GM12878 (cell line): Measurements from ENCODE around the gene ZNF618. TPM values are rescaled to one million over a fixed set of nuclear protein-coding genes. Genes with fewer than 3 reads are reported as not detected.

Experiments used
- ATAC-seq: fragments of 200-7000 bp; cut with Tn5 transposase; 3 replicates; pipeline ENCODE4 v1.9.1; 2020; ENCODE audit warnings: mild to moderate bottlenecking, moderate library complexity
- BruUV-seq: library from RNA; stranded (reverse); fragments of 400-500 nt; replicated peaks from 2 replicates; lab custom pipeline; 2021; lab: Mats Ljungman, UMichigan
- CTCF ChIA-PET: fragments of 300-600 bp; sonication (Branson Sonifier 250); formaldehyde crosslinking; extraction: SDS; loops from one replicate; lab custom pipeline; 2021; ENCODE audit warnings: inconsistent platforms; lab: Yijun Ruan, JAX
- POLR2A ChIA-PET: fragments of 350-600 bp; formaldehyde crosslinking; extraction: SDS; loops from one replicate; lab custom pipeline; 2021; ENCODE audit warnings: inconsistent platforms; lab: Charles Lee
- RAD21 ChIA-PET: fragments of 300-600 bp; sonication (Branson Sonifier 250); formaldehyde crosslinking; loops from one replicate; lab custom pipeline; 2023; ENCODE audit warnings: antibody characterized with exemption; ENCODE audit not compliant: unreplicated experiment; lab: Charles Lee
- SMC1A ChIA-PET: fragments of 300-600 bp; sonication (Branson Sonifier 250); formaldehyde crosslinking; loops from one replicate; lab custom pipeline; 2023; ENCODE audit not compliant: unreplicated experiment, uncharacterized antibody; lab: Charles Lee
- DNase-seq: peaks from one replicate; pipeline ENCODE4 v3.0.0-alpha.2; 2011; ENCODE audit warnings: low read depth, low spot score
- FAIRE-seq: peaks from 3 replicates; lab custom pipeline; 2011; peaks lifted over from hg19 to GRCh38; lab: Jason Lieb, UNC
- H2AFZ ChIP-seq: 2 replicates; pipeline ENCODE4 v1.6.0; 2011; ENCODE audit warnings: low read depth, low read length, control low read depth; ENCODE audit not compliant: control insufficient read depth
- H3K27ac ChIP-seq: 2 replicates; pipeline ENCODE4 v1.5.1; 2011; ENCODE audit warnings: control low read depth; ENCODE audit not compliant: control insufficient read depth, insufficient read depth
- H3K27me3 ChIP-seq, 2 experiments: replicated peaks in 1 of 2; 2 replicates each; pipeline versions ENCODE4 v1.6.0 to v1.6.1; 2011; ENCODE audit warnings: low read length in 1 of 2; ENCODE audit not compliant: control insufficient read depth in 2 of 2, insufficient read depth in 2 of 2
- H3K36me3 ChIP-seq, 2 experiments: 2 replicates each; pipeline ENCODE4 v1.5.1; 2011; ENCODE audit warnings: low read length in 1 of 2; ENCODE audit not compliant: control insufficient read depth in 2 of 2, insufficient read depth in 2 of 2
- H3K4me1 ChIP-seq: 2 replicates; pipeline ENCODE4 v1.6.1; 2011; ENCODE audit warnings: mild to moderate bottlenecking, low read length, moderate library complexity, mixed read lengths; ENCODE audit not compliant: control insufficient read depth, insufficient read depth
- H3K4me2 ChIP-seq: 2 replicates; pipeline ENCODE4 v1.6.0; 2011; ENCODE audit warnings: control low read depth; ENCODE audit not compliant: control insufficient read depth, insufficient read depth
- H3K4me3 ChIP-seq: fragments of 200-600 bp; sonication (generic); 2 replicates; pipeline ENCODE4 v1.5.1; 2016
- H3K79me2 ChIP-seq: 2 replicates; pipeline ENCODE4 v1.6.0; 2011; ENCODE audit warnings: low read length; ENCODE audit not compliant: control insufficient read depth, insufficient read depth
- H3K9ac ChIP-seq: 2 replicates; pipeline ENCODE4 v1.8.0; 2011; ENCODE audit warnings: low read length, control low read depth, mixed read lengths; ENCODE audit not compliant: control insufficient read depth, insufficient read depth
- H3K9me3 ChIP-seq: replicated peaks from 3 replicates; pipeline ENCODE4 v1.5.1; 2011; ENCODE audit warnings: mild to moderate bottlenecking, low read length; ENCODE audit not compliant: control insufficient read depth, insufficient read depth
- H4K20me1 ChIP-seq: 2 replicates; pipeline ENCODE4 v1.6.0; 2011; ENCODE audit not compliant: control insufficient read depth, insufficient read depth
- EED ChIP-seq: sonication (generic); IDR thresholded peaks from 2 replicates; pipeline ENCODE4 v1.6.1; 2016; ENCODE audit warnings: antibody characterized with exemption, low read depth
- KDM1A ChIP-seq: fragments of 200-600 bp; sonication (generic); IDR thresholded peaks from 2 replicates; pipeline ENCODE4 v1.6.1; 2016; ENCODE audit warnings: borderline replicate concordance
- MYC ChIP-seq: IDR thresholded peaks from 2 replicates; pipeline ENCODE4 v1.6.1; 2011; ENCODE audit warnings: mild to moderate bottlenecking, low read length, moderate library complexity, inconsistent platforms; ENCODE audit not compliant: insufficient read depth, insufficient replicate concordance, insufficient read length, severe bottlenecking
- NFXL1 ChIP-seq: fragments of 450-650 bp; IDR thresholded peaks from 2 replicates; pipeline ENCODE4 v1.6.1; 2017; ENCODE audit warnings: antibody characterized with exemption, mild to moderate bottlenecking, borderline replicate concordance
- NR2C1 ChIP-seq: fragments of 450-650 bp; IDR thresholded peaks from 2 replicates; pipeline ENCODE4 v1.6.1; 2017; ENCODE audit warnings: antibody characterized with exemption, mild to moderate bottlenecking, moderate library complexity
- YY1 ChIP-seq: IDR thresholded peaks from 2 replicates; pipeline ENCODE4 v1.6.1; 2011; ENCODE audit warnings: low read depth, mild to moderate bottlenecking, low read length
- ZNF274 ChIP-seq: IDR thresholded peaks from one replicate; pipeline ENCODE4 v1.8.0; 2011; ENCODE audit not compliant: insufficient read length, insufficient read depth
- WGBS: methylation state at CpG from one replicate; pipeline ENCODE4 v1.1.6; 2016; ENCODE audit warnings: low lambda C conversion rate; ENCODE audit not compliant: insufficient replicate concordance, insufficient coverage; ENCODE audit errors: missing lambda C conversion rate; 5-methylcytosine and 5-hydroxymethylcytosine counted together
- in situ Hi-C: fragments of 300-500 bp; cut with MboI; formaldehyde crosslinking; loops from 9 replicates; pipeline ENCODE4 v1.14.3; 2018; ENCODE audit warnings: mixed read lengths
- intact Hi-C: fragments of 100-400 bp; cut with micrococcal nuclease; formaldehyde crosslinking; loops from one replicate; pipeline ENCODE4 v1.14.2; 2022; ENCODE audit not compliant: unreplicated experiment
- polyA plus RNA-seq, 11 experiments: library from polyadenylated mRNA; depleted of rRNA in 4 of 11; unstranded in 6 of 11; stranded (reverse) in 5 of 11; fragments of >200 nt; fragmentation: Nextera tagmentation in 4 of 11; fragmentation: Illumina TruSeq in 1 of 11; extraction: Ambion mirVana in 4 of 11; extraction: Trizol in 1 of 11; gene quantifications; 1 replicate in 1 of 11; 2 replicates in 10 of 11; pipeline versions ENCODE4 v1.2.1 to v1.2.3, GENCODE V29; 2011 to 2016; ENCODE audit warnings: inconsistent platforms in 2 of 11, missing spikeins in 2 of 11, low read depth in 1 of 11
- total RNA-seq, 4 experiments: library from RNA; depleted of rRNA in 3 of 4; stranded (reverse); fragments of >200 nt in 3 of 4; fragmentation: Illumina TruSeq in 1 of 4; extraction: Trizol in 1 of 4; gene quantifications; 2 replicates each; pipeline versions ENCODE4 v1.2.1 to v1.2.3, GENCODE V29; 2013 to 2021

The ZNF618 gene
- total and polyA plus RNA-seq, 10 of the 15 experiments (the other 5 are each of a cell fraction or from before 2014, with no cell fraction given) = 0.01 to 0.24 (median 0.06) TPM; not detected in 2

GRCh38 chr9:113941526-113941925 lies 65.4 kb downstream of the ZNF618 start (continued):
- TF ChIP-seq NFXL1 (no peak), MYC (no peak), KDM1A (no peak)
- TF ChIP-seq, all 136 proteins: peak for 0

GRCh38 chr9:113943112-113944009 lies 67.3 kb downstream of the ZNF618 start:
- no peak for DNase-seq
- ChIA-PET CTCF (no interaction called here), SMC1A (no interaction called here), POLR2A (no interaction called here), RAD21 (no interaction called here)
- no peaks in the 10 kb centered on the region for H3K36me3 ChIP-seq
- H3K27ac ChIP-seq = no peak overlapping the region
- intact Hi-C loops = no loop called here
- no peak overlapping the region for H3K9ac ChIP-seq
- no peak overlapping the region for H2AFZ ChIP-seq
- no peaks in the 10 kb centered on the region for H3K27me3 ChIP-seq
- 21% methylated on average over 13 of the region's 13 CpGs for WGBS
- FAIRE-seq = no peak
- no TSS peak for BruUV-seq
- H4K20me1 ChIP-seq = no peaks in the 10 kb centered on the region
- no peaks in the 10 kb centered on the region for H3K4me1 ChIP-seq
- H3K79me2 ChIP-seq = no peaks in the 10 kb centered on the region
- no peak overlapping the region for H3K4me2 ChIP-seq
- in situ Hi-C loops = loop anchor here (10.0 kb wide), 1 partner anchor 61 kb away; no protein-coding TSS in a partner anchor
- no peaks in the 10 kb centered on the region for H3K9me3 ChIP-seq
- TF ChIP-seq YY1 (no peak), ZNF274 (no peak), EED (no peak), NR2C1 (no peak)
- no peak for ATAC-seq
- no peak overlapping the region for H3K4me3 ChIP-seq
